Pancreas (tissue), 10 donors: ENCODE data around the gene DPP4. TPM values are rescaled to one million over a fixed set of nuclear protein-coding genes. Genes with fewer than 3 reads are reported as not detected.
A peak's percentile ranks its signal among the peaks of the same experiment; 100 is the strongest.

Source experiments
- ATAC-seq, 4 donors: fragments of 200-7000 bp; cut with Tn5 transposase; one replicate each; pipeline versions ENCODE4 v1.8.0 to v1.9.1; 2020; ENCODE audit warnings: mild to moderate bottlenecking in 4 of 4, moderate library complexity in 4 of 4
- DNase-seq, 6 donors: peaks; one replicate each; pipeline ENCODE4 v3.0.0-alpha.2; 2020
- FAIRE-seq: peaks from 2 replicates; lab custom pipeline; 2012; peaks lifted over from hg19 to GRCh38; lab: Jason Lieb, UNC
- H3K27ac ChIP-seq, 4 donors: fragments of 200-600 bp; sonication (generic); 1 replicate in 3 of 4; 2 replicates in 1 of 4; pipeline versions ENCODE4 v1.5.0 to v1.8.0; 2020
- H3K27me3 ChIP-seq, 4 donors: fragments of 200-600 bp; one replicate each; pipeline ENCODE4 v1.8.0; 2021
- H3K36me3 ChIP-seq, 3 donors: fragments of 200-600 bp; sonication (generic) in 1 of 3; one replicate each; pipeline versions ENCODE4 v1.5.0 to v1.8.0; 2020 to 2021
- H3K4me1 ChIP-seq, 3 donors: fragments of 200-600 bp; one replicate each; pipeline ENCODE4 v1.8.0; 2021
- H3K4me3 ChIP-seq, 4 donors: fragments of 200-600 bp; sonication (generic) in 2 of 4; one replicate each; pipeline versions ENCODE4 v1.5.0 to v1.8.0; 2020 to 2021
- H3K9me3 ChIP-seq, 4 donors: fragments of 200-600 bp; one replicate each; pipeline ENCODE4 v1.8.0; 2021
- CTCF ChIP-seq, 4 donors: fragments of 200-600 bp; sonication (generic) in 3 of 4; IDR thresholded peaks; one replicate each; pipeline versions ENCODE4 v1.5.0 to v1.8.0; 2021; ENCODE audit warnings: antibody characterized with exemption in 4 of 4
- WGBS, 2 donors: extraction: QIAGEN DNeasy Blood & Tissue Kit; methylation state at CpG; one replicate each; pipeline ENCODE4 v1.1.7; 2013; 5-methylcytosine and 5-hydroxymethylcytosine counted together
- intact Hi-C, 3 donors: fragments of 100-400 bp; cut with DNase I; formaldehyde crosslinking; loops; one replicate each; pipeline versions ENCODE4 v1.11.1 to v1.14.2; 2022
- polyA plus RNA-seq, 2 donors: library from polyadenylated mRNA; stranded (reverse); fragments of 200-250 nt; gene quantifications; one replicate each; pipeline ENCODE4 v1.2.3, GENCODE V29; 2013
- total RNA-seq, 6 donors: library from RNA; stranded (reverse); fragmentation: NEBNext Ultra II Directional in 4 of 6; extraction: Animal tissue kit (Norgen Biotek cat#: 25700) in 4 of 6; gene quantifications; one replicate each; pipeline versions ENCODE4 v1.2.1 to v1.2.4, GENCODE V29; 2021 to 2023
- donor health status: healthy with polysubstance abuse.
- donor health status: DM: no; HTN: no; CAD: no; lungs with moderate emphysema.
- donor health status: DM: no; HTN: no; CAD: no.
- donor health status: control.
- donor health status: control.
- donor health status: Bipolar disorder and iron deficiency.
- donor health status: DM: yes; HTN: yes; CAD: no.
- donor health status: DM: no; HTN: no; CAD: no.
- donor health status: DM: no; HTN: no; CAD: no.
- donor health status: DM: yes; HTN: yes; CAD: no.

DPP4 gene
- total and polyA plus RNA-seq, 8 donors: 0.98 to 6.4 (median 2.4) TPM

GRCh38 chr2:162037028-162037795 is 36.8 kb downstream of the DPP4 start:
- Histone ChIP-seq H3K9me3 (no peaks in the 10 kb centered on the region), H3K4me1 (no peaks in the 10 kb centered on the region), H3K36me3 (no peaks in the 10 kb centered on the region), H3K4me3 (no peak overlapping the region), H3K27ac (no peak overlapping the region), H3K27me3 (no peaks in the 10 kb centered on the region)
- TF ChIP-seq CTCF (IDR thresholded peaks at IDR 0.05): no peak
- DNase-seq (no peak), FAIRE-seq (no peak), ATAC-seq (no peak)
- intact Hi-C loops: no loop called here
- 63 to 75% methylated on average over 3 of the region's 3 CpGs for WGBS, 2 donors

DNA sequence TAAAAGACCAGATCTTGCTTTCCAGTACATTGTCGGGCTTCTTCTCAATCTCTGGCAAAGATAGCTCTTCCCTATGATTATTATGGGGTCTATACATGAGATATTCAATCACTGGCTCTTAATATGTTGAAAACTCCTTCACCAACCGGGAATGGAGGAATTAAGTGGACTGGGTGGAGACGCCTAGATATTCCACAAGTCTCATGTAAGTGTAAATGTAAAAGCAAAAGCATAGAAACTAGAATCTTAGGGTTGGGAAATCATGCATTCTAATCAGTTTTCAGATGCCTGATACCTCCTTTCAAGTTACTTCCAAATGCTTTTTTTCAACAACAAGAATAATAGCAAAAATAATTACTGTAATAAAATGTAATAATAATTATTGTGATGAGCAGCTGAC is 38.0 kb downstream of the DPP4 start:
- no peak overlapping the region for H3K4me3 ChIP-seq
- FAIRE-seq: no peak
- no peaks in the 10 kb centered on the region for H3K36me3 ChIP-seq
- 72 to 91% methylated on average over 3 of the region's 3 CpGs for WGBS, 2 donors
- H3K27ac ChIP-seq: no peak overlapping the region
- no peak for TF ChIP-seq CTCF (IDR thresholded peaks at IDR 0.05)
- H3K27me3 ChIP-seq: no peaks in the 10 kb centered on the region
- DNase-seq: no peak
- ATAC-seq: no peak
- intact Hi-C loops: no loop called here
- no peaks in the 10 kb centered on the region for H3K4me1 ChIP-seq
- no peaks in the 10 kb centered on the region for H3K9me3 ChIP-seq

DNA sequence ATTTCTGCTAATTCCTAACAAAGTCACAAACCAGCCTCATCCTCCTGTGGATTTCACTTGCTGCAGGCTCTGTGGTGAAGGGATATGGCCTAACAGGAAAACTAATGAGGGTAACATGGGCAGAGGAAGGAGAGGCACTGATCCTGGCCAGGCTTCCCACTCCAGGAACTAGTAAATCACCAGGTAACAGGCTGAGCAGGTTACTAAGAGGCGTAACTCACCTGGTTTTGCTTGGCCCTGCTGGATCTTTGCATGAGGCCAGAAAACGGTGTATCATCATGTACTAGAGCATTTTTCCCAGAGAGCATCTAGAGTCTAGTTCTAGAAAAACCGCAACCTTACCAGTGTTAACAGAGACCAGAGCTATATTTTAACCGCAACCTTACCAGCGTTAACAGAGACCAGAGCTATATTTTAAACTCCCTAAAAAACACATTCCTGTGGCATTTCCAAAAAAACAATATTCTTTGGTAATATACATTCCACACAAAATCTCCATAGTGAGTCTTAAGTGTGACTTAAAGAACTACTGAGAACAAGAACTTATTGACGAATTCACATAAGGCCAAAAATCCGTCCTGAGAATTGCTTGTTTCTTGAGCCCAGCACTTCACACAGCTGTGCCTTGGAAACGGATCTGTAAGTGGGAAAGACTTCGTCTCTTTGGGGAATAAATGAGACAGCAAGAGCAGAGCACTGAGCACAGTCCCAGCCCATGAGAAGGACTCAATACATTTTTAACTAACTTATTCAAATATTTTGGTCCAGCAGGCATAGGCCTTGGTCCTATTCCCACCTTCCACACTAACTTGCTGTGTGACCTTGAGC is 43.4 kb downstream of the DPP4 start:
- WGBS, 2 donors: 86 to 92% methylated on average over 9 of the region's 9 CpGs
- ATAC-seq (no peak), FAIRE-seq (no peak), DNase-seq (no peak)
- no peaks in the 10 kb centered on the region for H3K4me1 ChIP-seq
- H3K27me3 ChIP-seq: no peaks in the 10 kb centered on the region
- no peak for TF ChIP-seq CTCF (IDR thresholded peaks at IDR 0.05)
- H3K9me3 ChIP-seq: no peaks in the 10 kb centered on the region
- intact Hi-C loops: no loop called here
- no peak overlapping the region for H3K4me3 ChIP-seq
- H3K27ac ChIP-seq: no peak overlapping the region
- H3K36me3 ChIP-seq: no peaks in the 10 kb centered on the region

DNA sequence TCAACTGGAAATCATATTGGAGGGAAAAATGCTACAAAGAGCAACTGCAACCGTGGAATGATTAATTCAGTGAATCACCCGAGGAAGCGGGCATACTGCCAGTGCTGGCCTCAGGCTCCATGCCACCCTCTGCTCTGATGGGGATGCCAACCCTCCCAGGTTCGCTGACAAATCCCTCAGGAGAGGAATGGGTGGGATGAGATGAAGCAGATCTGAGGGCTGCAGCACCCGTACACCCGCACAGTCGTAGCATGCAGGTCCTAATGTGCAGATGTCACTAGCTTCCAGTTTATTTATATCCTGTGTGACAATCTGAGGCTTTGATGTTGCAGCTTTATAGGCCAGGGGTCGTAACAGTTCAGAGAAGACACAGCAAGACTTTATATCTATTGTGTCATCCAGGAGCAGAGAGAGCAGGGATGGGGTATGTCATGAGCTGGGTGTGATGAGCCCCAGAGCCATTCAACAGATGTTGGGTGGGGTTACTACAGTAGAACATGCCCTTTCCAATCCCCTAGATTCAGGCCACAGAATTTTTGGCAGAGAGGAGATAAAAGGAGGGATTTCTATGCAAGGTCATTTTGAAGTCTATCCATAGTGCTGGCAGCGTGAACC is 44.6 kb downstream of the DPP4 start:
- no peaks in the 10 kb centered on the region for H3K4me1 ChIP-seq
- H3K36me3 ChIP-seq: no peaks in the 10 kb centered on the region
- H3K27ac ChIP-seq: no peak overlapping the region
- no peak overlapping the region for H3K4me3 ChIP-seq
- no peak for FAIRE-seq
- no peaks in the 10 kb centered on the region for H3K9me3 ChIP-seq
- intact Hi-C loops: no loop called here
- peak in 1 of 6 donors; percentile 22 for DNase-seq
- 73 to 83% methylated on average over 9 of the region's 9 CpGs for WGBS, 2 donors
- peak in 1 of 4 donors; percentile 9 for ATAC-seq
- no peaks in the 10 kb centered on the region for H3K27me3 ChIP-seq
- TF ChIP-seq CTCF (IDR thresholded peaks at IDR 0.05): no peak
